ENCODE results near the gene JMJD7. TPM values are rescaled to one million over a fixed set of nuclear protein-coding genes. Genes with fewer than 3 reads are reported as not detected.

JMJD7 gene
- total RNA-seq, 4 donors from 2014 or later = 6.1 to 12.8 (median 9.3) TPM

GRCh38 chr15:41847981-41848380, 20.1 kb downstream of the JMJD7 start:
- TF ChIP-seq POLR2AphosphoS5 (IDR thresholded peaks at IDR 0.05) (no peak), CTCF (IDR thresholded peaks at IDR 0.05) (no peak), EP300 (IDR thresholded peaks at IDR 0.05) (no peak), POLR2A (IDR thresholded peaks at IDR 0.05) (no peak)
- 90% methylated on average over 2 of the region's 9 CpGs; no CpG with 5 or more reads in 1 of the 2 donors for WGBS, 2 donors (ENCODE audit: low coverage in 1 of 2)
- no peak overlapping the region for H3K27ac ChIP-seq
- ATAC-seq = no peak
- no peaks in the 10 kb centered on the region for H3K4me1 ChIP-seq
- no peak overlapping the region for H3K4me3 ChIP-seq
- no peaks in the 10 kb centered on the region for H3K9me3 ChIP-seq
- H3K27me3 ChIP-seq = peaks cover 22% of the 10 kb centered on the region
- H3K36me3 ChIP-seq = peaks cover 0 to 62% of the 10 kb centered on the region in 2 donors

- no peaks in the 10 kb centered on the region for H3K4me1 ChIP-seq
- peaks cover 28% of the 10 kb centered on the region for H3K27me3 ChIP-seq
- TF ChIP-seq POLR2A (IDR thresholded peaks at IDR 0.05) = no peak
- TF ChIP-seq POLR2AphosphoS5 (IDR thresholded peaks at IDR 0.05) = no peak
- TF ChIP-seq EP300 (IDR thresholded peaks at IDR 0.05) = no peak
- TF ChIP-seq CTCF (IDR thresholded peaks at IDR 0.05) = no peak
- H3K36me3 ChIP-seq = peaks cover 0 to 55% of the 10 kb centered on the region in 2 donors
- 80 to 100% methylated on average over 1 to 2 of the region's 10 CpGs for WGBS, 2 donors (ENCODE audit: low coverage in 1 of 2)
- H3K9me3 ChIP-seq = no peaks in the 10 kb centered on the region
- ATAC-seq = no peak
- H3K27ac ChIP-seq = no peak overlapping the region
- H3K4me3 ChIP-seq = no peak overlapping the region
Observed at GRCh38 chr15:41848631-41849030, 20.7 kb downstream of the JMJD7 start.

- Histone ChIP-seq H3K4me3 (no peak overlapping the region), H3K9me3 (no peaks in the 10 kb centered on the region), H3K27ac (no peak overlapping the region), H3K36me3 (peaks cover 0 to 49% of the 10 kb centered on the region in 2 donors), H3K27me3 (peaks cover 34% of the 10 kb centered on the region), H3K4me1 (no peaks in the 10 kb centered on the region)
- ATAC-seq = no peak
- WGBS, 2 donors (ENCODE audit: low coverage in 1 of 2) = 71 to 79% methylated on average over 4 to 6 of the region's 6 CpGs
- TF ChIP-seq EP300 (IDR thresholded peaks at IDR 0.05) (no peak), POLR2AphosphoS5 (IDR thresholded peaks at IDR 0.05) (no peak), POLR2A (IDR thresholded peaks at IDR 0.05) (no peak), CTCF (IDR thresholded peaks at IDR 0.05) (no peak)
Observed at GRCh38 chr15:41849204-41849603, 21.3 kb downstream of the JMJD7 start.

GRCh38 chr15:41849861-41850260, 22.0 kb downstream of the JMJD7 start:
- no peak for ATAC-seq
- Histone ChIP-seq H3K27me3 (peaks cover 41% of the 10 kb centered on the region), H3K4me1 (no peaks in the 10 kb centered on the region), H3K9me3 (no peaks in the 10 kb centered on the region), H3K27ac (no peak overlapping the region), H3K36me3 (peaks cover 0 to 43% of the 10 kb centered on the region in 2 donors), H3K4me3 (no peak overlapping the region)
- TF ChIP-seq CTCF (IDR thresholded peaks at IDR 0.05) (no peak), POLR2AphosphoS5 (IDR thresholded peaks at IDR 0.05) (no peak), EP300 (IDR thresholded peaks at IDR 0.05) (no peak), POLR2A (IDR thresholded peaks at IDR 0.05) (no peak)
- 80 to 100% methylated on average over 1 of the region's 8 CpGs for WGBS, 2 donors (ENCODE audit: low coverage in 1 of 2)

GRCh38 chr15:41850482-41851166, 22.7 kb downstream of the JMJD7 start:
- Histone ChIP-seq H3K27ac (no peak overlapping the region), H3K4me1 (no peaks in the 10 kb centered on the region), H3K4me3 (no peak overlapping the region), H3K36me3 (peaks cover 0 to 35% of the 10 kb centered on the region in 2 donors), H3K27me3 (peaks cover 48% of the 10 kb centered on the region), H3K9me3 (no peaks in the 10 kb centered on the region)
- no peak for ATAC-seq
- WGBS, 2 donors (ENCODE audit: low coverage in 1 of 2) = 90% methylated on average over 2 of the region's 16 CpGs; no CpG with 5 or more reads in 1 of the 2 donors
- no peak for TF ChIP-seq CTCF (IDR thresholded peaks at IDR 0.05)
- no peak for TF ChIP-seq POLR2A (IDR thresholded peaks at IDR 0.05)
- no peak for TF ChIP-seq POLR2AphosphoS5 (IDR thresholded peaks at IDR 0.05)
- TF ChIP-seq EP300 (IDR thresholded peaks at IDR 0.05) = no peak
